H9 (cell line): ENCODE data around the gene TMEM209. TPM values are rescaled to one million over a fixed set of nuclear protein-coding genes. Genes with fewer than 3 reads are reported as not detected.

Source experiments
- DNase-seq: peaks from one replicate; pipeline ENCODE4 v3.0.0-alpha.2; 2017
- H2AFZ ChIP-seq: one replicate; pipeline ENCODE4 v1.6.1; 2013; ENCODE audit warnings: mild to moderate bottlenecking, low read length, control low read depth, moderate library complexity
- H2AK5ac ChIP-seq: 2 replicates; pipeline ENCODE4 v1.6.1; 2013; ENCODE audit warnings: low read length, control low read depth, mixed read lengths; ENCODE audit not compliant: insufficient read length
- H2BK120ac ChIP-seq: one replicate; pipeline ENCODE4 v1.6.1; 2013; ENCODE audit warnings: low read depth, mild to moderate bottlenecking, low read length, control low read depth, inconsistent platforms; ENCODE audit not compliant: poor library complexity, severe bottlenecking
- H2BK12ac ChIP-seq: 2 replicates; pipeline ENCODE4 v1.6.1; 2013; ENCODE audit warnings: low read length, control low read depth, mixed read lengths, low read depth; ENCODE audit not compliant: insufficient read length
- H2BK15ac ChIP-seq: 2 replicates; pipeline ENCODE4 v1.6.1; 2013; ENCODE audit warnings: low read depth, low read length, control low read depth
- H2BK20ac ChIP-seq: one replicate; pipeline ENCODE4 v1.6.1; 2013; ENCODE audit warnings: low read depth, mild to moderate bottlenecking, low read length, control low read depth, inconsistent platforms; ENCODE audit not compliant: poor library complexity, severe bottlenecking
- H2BK5ac ChIP-seq: 2 replicates; pipeline ENCODE4 v1.6.1; 2013; ENCODE audit warnings: low read length, control low read depth, mixed read lengths; ENCODE audit not compliant: insufficient read length
- H3K14ac ChIP-seq: 2 replicates; pipeline ENCODE4 v1.6.1; 2013; ENCODE audit warnings: low read length, control low read depth; ENCODE audit not compliant: insufficient read depth
- H3K18ac ChIP-seq: 2 replicates; pipeline ENCODE4 v1.6.1; 2013; ENCODE audit warnings: low read depth, mild to moderate bottlenecking, mixed read lengths, low read length, control low read depth; ENCODE audit not compliant: insufficient read length
- H3K23ac ChIP-seq: 2 replicates; pipeline ENCODE4 v1.6.1; 2013; ENCODE audit warnings: low read length, control low read depth, mixed read lengths, low read depth; ENCODE audit not compliant: insufficient read length
- H3K23me2 ChIP-seq: 2 replicates; pipeline ENCODE4 v1.6.1; 2013; ENCODE audit warnings: low read depth, mild to moderate bottlenecking, mixed read lengths, low read length, control low read depth; ENCODE audit not compliant: insufficient read length, poor library complexity, severe bottlenecking
- H3K27ac ChIP-seq: 2 replicates; pipeline ENCODE4 v1.5.1; 2013; ENCODE audit warnings: low read length, control low read depth, mixed read lengths, low read depth; ENCODE audit not compliant: insufficient read length
- H3K27me3 ChIP-seq: 2 replicates; pipeline ENCODE4 v1.6.1; 2013; ENCODE audit warnings: low read length, control low read depth, inconsistent platforms; ENCODE audit not compliant: insufficient read depth
- H3K4ac ChIP-seq: 2 replicates; pipeline ENCODE4 v1.6.1; 2013; ENCODE audit warnings: low read depth, mild to moderate bottlenecking, control low read depth, inconsistent platforms, low read length, moderate library complexity
- H3K4me1 ChIP-seq: 2 replicates; pipeline ENCODE4 v1.6.1; 2013; ENCODE audit warnings: low read length, control low read depth, inconsistent platforms; ENCODE audit not compliant: insufficient read depth
- H3K4me2 ChIP-seq: 2 replicates; pipeline ENCODE4 v1.6.1; 2013; ENCODE audit warnings: low read length, control low read depth, mixed read lengths; ENCODE audit not compliant: insufficient read length, insufficient read depth
- H3K56ac ChIP-seq: 2 replicates; pipeline ENCODE4 v1.6.1; 2013; ENCODE audit warnings: low read depth, mild to moderate bottlenecking, mixed read lengths, low read length, control low read depth; ENCODE audit not compliant: insufficient read length
- H3K79me1 ChIP-seq: 2 replicates; pipeline ENCODE4 v1.6.1; 2013; ENCODE audit warnings: low read depth, mild to moderate bottlenecking, moderate library complexity, low read length, control low read depth, inconsistent platforms; ENCODE audit not compliant: insufficient read depth, poor library complexity, severe bottlenecking
- H3K79me2 ChIP-seq: 2 replicates; pipeline ENCODE4 v1.6.1; 2013; ENCODE audit warnings: low read length, control low read depth, inconsistent platforms; ENCODE audit not compliant: insufficient read depth
- H3K9ac ChIP-seq: 2 replicates; pipeline ENCODE4 v1.6.1; 2013; ENCODE audit warnings: low read length, control low read depth, mixed read lengths; ENCODE audit not compliant: insufficient read length; ENCODE audit errors: extremely low read depth
- H3K9me3 ChIP-seq: one replicate; pipeline ENCODE4 v1.6.1; 2013; ENCODE audit warnings: low read depth, low read length, inconsistent platforms; ENCODE audit not compliant: control insufficient read depth
- H3T11ph ChIP-seq: one replicate; pipeline ENCODE4 v1.6.1; 2013; ENCODE audit warnings: mild to moderate bottlenecking, low read length, control low read depth, inconsistent platforms
- H4K20me1 ChIP-seq: one replicate; pipeline ENCODE4 v1.6.1; 2013; ENCODE audit not compliant: control insufficient read depth, insufficient read length, insufficient read depth
- H4K5ac ChIP-seq: 2 replicates; pipeline ENCODE4 v1.6.1; 2013; ENCODE audit warnings: low read depth, mild to moderate bottlenecking, mixed read lengths, low read length, control low read depth; ENCODE audit not compliant: insufficient read length
- H4K8ac ChIP-seq: replicated peaks from 2 replicates; pipeline ENCODE4 v1.6.1; 2013; ENCODE audit warnings: low read length, control low read depth, mixed read lengths, low read depth; ENCODE audit not compliant: insufficient read length
- H4K91ac ChIP-seq: 2 replicates; pipeline ENCODE4 v1.6.1; 2013; ENCODE audit warnings: low read depth, mild to moderate bottlenecking, moderate library complexity, mixed read lengths, low read length, control low read depth; ENCODE audit not compliant: insufficient read length
- H3K27ac Mint-ChIP-seq, 3 experiments: 2 replicates in 2 of 3; 3 replicates in 1 of 3; pipeline ENCODE4 v1.8.0; 2020 to 2021; ENCODE audit warnings: mixed read lengths in 3 of 3, mild to moderate bottlenecking in 1 of 3, moderate library complexity in 1 of 3
- H3K27me3 Mint-ChIP-seq: 2 replicates; pipeline ENCODE4 v1.8.0; 2021; ENCODE audit warnings: low read depth, mild to moderate bottlenecking, moderate library complexity, mixed read lengths
- H3K36me3 Mint-ChIP-seq, 3 experiments: 2 replicates in 2 of 3; 3 replicates in 1 of 3; pipeline ENCODE4 v1.8.0; 2020 to 2021; ENCODE audit warnings: low read depth in 3 of 3, mixed read lengths in 3 of 3; ENCODE audit not compliant: insufficient read depth in 1 of 3
- H3K4me1 Mint-ChIP-seq, 2 experiments: 2 replicates each; pipeline ENCODE4 v1.8.0; 2020; ENCODE audit warnings: mixed read lengths in 2 of 2
- H3K4me3 Mint-ChIP-seq, 2 experiments: 2 replicates in 1 of 2; 3 replicates in 1 of 2; pipeline ENCODE4 v1.8.0; 2020 to 2021; ENCODE audit warnings: mild to moderate bottlenecking in 2 of 2, mixed read lengths in 2 of 2, moderate library complexity in 1 of 2
- H3K9me3 Mint-ChIP-seq, 2 experiments: 2 replicates in 1 of 2; 3 replicates in 1 of 2; pipeline ENCODE4 v1.8.0; 2020; ENCODE audit warnings: mild to moderate bottlenecking in 2 of 2, mixed read lengths in 2 of 2, moderate library complexity in 1 of 2
- CTCF ChIP-seq: fragments of 200-600 bp; sonication (generic); conservative IDR thresholded peaks from 3 replicates; pipeline ENCODE4 v1.8.0; 2021; ENCODE audit warnings: antibody characterized with exemption, mild to moderate bottlenecking
- WGBS: extraction: QIAGEN DNeasy Blood & Tissue Kit; methylation state at CpG from one replicate; pipeline ENCODE4 v1.1.7; 2013; ENCODE audit warnings: missing lambda C conversion rate, low lambda C conversion rate, mixed read lengths; ENCODE audit not compliant: insufficient read length; ENCODE audit errors: extremely low coverage; 5-methylcytosine and 5-hydroxymethylcytosine counted together
- total RNA-seq: library from RNA; stranded (reverse); gene quantifications from 2 replicates; pipeline ENCODE4 v1.2.1, GENCODE V29; 2021

Gene TMEM209
- total RNA-seq, 1 experiment from 2014 or later = 30.8 TPM

- H3K4me1 ChIP-seq = no peaks in the 10 kb centered on the region
- no peak overlapping the region for H2AFZ ChIP-seq
- H3K18ac ChIP-seq = no peak overlapping the region
- no peak overlapping the region for H3K9ac ChIP-seq
- H2BK15ac ChIP-seq = no peak overlapping the region
- H3K4me1 Mint-ChIP-seq = no peaks in the 10 kb centered on the region
- no peak overlapping the region for H3K56ac ChIP-seq
- DNase-seq = no peak
- H4K8ac ChIP-seq = no peak overlapping the region
- H3K79me1 ChIP-seq = no peaks in the 10 kb centered on the region
- H3K27me3 ChIP-seq = no peaks in the 10 kb centered on the region
- H3K27ac ChIP-seq = no peak overlapping the region
- H3K14ac ChIP-seq = no peak overlapping the region
- no peak overlapping the region for H2BK5ac ChIP-seq
- no CpG with 5 or more reads among the region's 2 CpGs for WGBS
- H3K23me2 ChIP-seq = no peaks in the 10 kb centered on the region
- H4K20me1 ChIP-seq = no peaks in the 10 kb centered on the region
- no peak overlapping the region for H3K23ac ChIP-seq
- no peak overlapping the region for H4K5ac ChIP-seq
- H3K4me2 ChIP-seq = no peak overlapping the region
- no peak overlapping the region for H3K4me3 Mint-ChIP-seq
- H3K4ac ChIP-seq = no peak overlapping the region
- peaks cover 25 to 75% (median 59%) of the 10 kb centered on the region in 3 experiments; a peak in 6 of 7 replicates for H3K36me3 Mint-ChIP-seq
- no peaks in the 10 kb centered on the region for H3K9me3 ChIP-seq
- no peak overlapping the region for H3T11ph ChIP-seq
- H3K9me3 Mint-ChIP-seq = no peaks in the 10 kb centered on the region; a peak in 1 of 5 replicates
- H2AK5ac ChIP-seq = no peak overlapping the region
- no peak for TF ChIP-seq CTCF
- H2BK20ac ChIP-seq = no peak overlapping the region
- no peaks in the 10 kb centered on the region for H3K27me3 Mint-ChIP-seq
- no peak overlapping the region for H2BK120ac ChIP-seq
- no peak overlapping the region for H2BK12ac ChIP-seq
- no peaks in the 10 kb centered on the region for H3K79me2 ChIP-seq
- no peak overlapping the region for H4K91ac ChIP-seq
- H3K27ac Mint-ChIP-seq = no peak overlapping the region
Observed at GRCh38 chr7:130195396-130195795, 9.8 kb downstream of the TMEM209 start.
